Breast epithelium (tissue), 3 donors: Measurements from ENCODE around the gene HDDC3.

Source experiments
- POLR2AphosphoS5 ChIP-seq, 3 donors: sonication (generic); formaldehyde crosslinking; IDR thresholded peaks; one replicate each; pipeline ENCODE4 v1.6.1; 2017; ENCODE audit warnings: antibody characterized with exemption in 3 of 3
- TF ChIP-seq, protein P1 (sequence below), 3 donors: fragments of 450-650 bp; IDR thresholded peaks; one replicate each; pipeline ENCODE4 v1.5.1; 2016 to 2017; ENCODE audit warnings: antibody characterized with exemption in 3 of 3, mild to moderate bottlenecking in 3 of 3, moderate library complexity in 3 of 3

DNA sequence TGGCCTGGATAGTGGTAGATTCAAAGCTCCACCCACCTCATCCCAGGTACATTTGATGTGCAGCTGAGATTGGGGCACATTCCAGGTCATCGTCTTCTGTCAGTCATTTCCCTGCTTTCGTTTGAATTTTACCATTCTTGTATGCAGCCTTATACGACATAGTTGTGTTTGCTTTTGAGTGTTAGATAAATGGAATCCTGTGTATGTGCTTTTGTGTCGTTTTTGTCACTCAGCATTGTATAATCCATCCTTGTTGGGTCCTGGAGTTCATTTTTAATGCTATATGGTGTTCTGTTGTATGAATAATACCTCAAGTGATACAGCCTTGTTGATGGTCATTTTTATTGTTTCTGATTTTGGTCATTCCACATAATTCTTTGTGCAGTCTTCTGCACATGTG is 29.7 kb upstream of the HDDC3 start:
- TF ChIP-seq, protein P1, sequence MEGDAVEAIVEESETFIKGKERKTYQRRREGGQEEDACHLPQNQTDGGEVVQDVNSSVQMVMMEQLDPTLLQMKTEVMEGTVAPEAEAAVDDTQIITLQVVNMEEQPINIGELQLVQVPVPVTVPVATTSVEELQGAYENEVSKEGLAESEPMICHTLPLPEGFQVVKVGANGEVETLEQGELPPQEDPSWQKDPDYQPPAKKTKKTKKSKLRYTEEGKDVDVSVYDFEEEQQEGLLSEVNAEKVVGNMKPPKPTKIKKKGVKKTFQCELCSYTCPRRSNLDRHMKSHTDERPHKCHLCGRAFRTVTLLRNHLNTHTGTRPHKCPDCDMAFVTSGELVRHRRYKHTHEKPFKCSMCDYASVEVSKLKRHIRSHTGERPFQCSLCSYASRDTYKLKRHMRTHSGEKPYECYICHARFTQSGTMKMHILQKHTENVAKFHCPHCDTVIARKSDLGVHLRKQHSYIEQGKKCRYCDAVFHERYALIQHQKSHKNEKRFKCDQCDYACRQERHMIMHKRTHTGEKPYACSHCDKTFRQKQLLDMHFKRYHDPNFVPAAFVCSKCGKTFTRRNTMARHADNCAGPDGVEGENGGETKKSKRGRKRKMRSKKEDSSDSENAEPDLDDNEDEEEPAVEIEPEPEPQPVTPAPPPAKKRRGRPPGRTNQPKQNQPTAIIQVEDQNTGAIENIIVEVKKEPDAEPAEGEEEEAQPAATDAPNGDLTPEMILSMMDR (IDR thresholded peaks at IDR 0.05), result no peak
- no peak for TF ChIP-seq POLR2AphosphoS5 (IDR thresholded peaks at IDR 0.05)
